Endothelial cell of umbilical vein (primary cell): ENCODE results near the gene FBH1.

Experiments used
- EZH2 ChIP-seq: IDR thresholded peaks from 2 replicates; pipeline ENCODE4 v1.6.1; 2012; ENCODE audit warnings: borderline replicate concordance, low read depth, mild to moderate bottlenecking, moderate library complexity, low read length, inconsistent platforms; ENCODE audit not compliant: severe bottlenecking
- GATA2 ChIP-seq: IDR thresholded peaks from 2 replicates; pipeline ENCODE4 v1.7.0; 2011; ENCODE audit warnings: low read depth, mild to moderate bottlenecking, moderate library complexity, mixed read lengths, low read length; ENCODE audit not compliant: insufficient read length, insufficient read depth
- JUN ChIP-seq: IDR thresholded peaks from 2 replicates; pipeline ENCODE4 v1.6.1; 2011; ENCODE audit warnings: borderline replicate concordance, low read depth; ENCODE audit not compliant: insufficient read length, insufficient read depth
- MYC ChIP-seq: IDR thresholded peaks from one replicate; pipeline ENCODE4 v1.6.1; 2011; ENCODE audit warnings: mild to moderate bottlenecking, low read depth, low read length
- POLR2A ChIP-seq: IDR thresholded peaks from 2 replicates; pipeline ENCODE4 v1.6.1; 2012; ENCODE audit warnings: low read depth, mild to moderate bottlenecking, control low read depth, low read length
- POLR2AphosphoS5 ChIP-seq: IDR thresholded peaks from 2 replicates; pipeline ENCODE4 v1.6.1; 2012; ENCODE audit warnings: low read depth, mild to moderate bottlenecking, control low read depth, low read length, moderate library complexity; ENCODE audit not compliant: insufficient read depth
- TF ChIP-seq, protein P1 (sequence below), 2 donors: IDR thresholded peaks; 1 replicate in 1 of 2; 2 replicates in 1 of 2; pipeline ENCODE4 v1.5.1; 2011; ENCODE audit warnings: low read length in 2 of 2, mild to moderate bottlenecking in 2 of 2, moderate library complexity in 2 of 2, control low read depth in 1 of 2, inconsistent platforms in 1 of 2, low read depth in 1 of 2; ENCODE audit not compliant: insufficient read depth in 1 of 2; ENCODE audit errors: extremely low read depth in 1 of 2
- TF ChIP-seq, protein P2 (sequence below): IDR thresholded peaks from 2 replicates; pipeline ENCODE4 v1.6.1; 2011; ENCODE audit not compliant: insufficient read depth, insufficient read length

DNA sequence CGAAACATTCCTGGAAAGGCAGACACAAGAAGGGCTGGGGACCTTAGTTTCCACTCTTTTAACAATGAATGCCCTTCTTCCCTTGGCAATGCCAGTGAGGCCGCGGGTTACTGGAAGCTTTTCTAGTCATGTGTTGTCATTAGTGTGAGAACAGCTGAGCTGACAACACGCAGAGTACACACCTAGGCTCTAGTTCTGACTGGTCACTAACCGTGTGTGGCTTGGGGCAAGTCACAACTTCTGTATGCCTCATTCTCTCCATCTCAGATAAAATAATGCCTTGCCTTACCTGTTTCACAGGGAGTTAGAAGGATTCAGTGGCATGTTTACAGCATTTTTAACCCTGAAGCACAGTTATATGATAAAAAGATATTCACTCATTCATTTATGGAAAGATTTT lies 31.7 kb downstream of the FBH1 start:
- TF ChIP-seq POLR2AphosphoS5 (no peak), POLR2A (no peak), EZH2 (no peak), GATA2 (no peak), MYC (no peak), JUN (no peak)
- TF ChIP-seq, protein P1, sequence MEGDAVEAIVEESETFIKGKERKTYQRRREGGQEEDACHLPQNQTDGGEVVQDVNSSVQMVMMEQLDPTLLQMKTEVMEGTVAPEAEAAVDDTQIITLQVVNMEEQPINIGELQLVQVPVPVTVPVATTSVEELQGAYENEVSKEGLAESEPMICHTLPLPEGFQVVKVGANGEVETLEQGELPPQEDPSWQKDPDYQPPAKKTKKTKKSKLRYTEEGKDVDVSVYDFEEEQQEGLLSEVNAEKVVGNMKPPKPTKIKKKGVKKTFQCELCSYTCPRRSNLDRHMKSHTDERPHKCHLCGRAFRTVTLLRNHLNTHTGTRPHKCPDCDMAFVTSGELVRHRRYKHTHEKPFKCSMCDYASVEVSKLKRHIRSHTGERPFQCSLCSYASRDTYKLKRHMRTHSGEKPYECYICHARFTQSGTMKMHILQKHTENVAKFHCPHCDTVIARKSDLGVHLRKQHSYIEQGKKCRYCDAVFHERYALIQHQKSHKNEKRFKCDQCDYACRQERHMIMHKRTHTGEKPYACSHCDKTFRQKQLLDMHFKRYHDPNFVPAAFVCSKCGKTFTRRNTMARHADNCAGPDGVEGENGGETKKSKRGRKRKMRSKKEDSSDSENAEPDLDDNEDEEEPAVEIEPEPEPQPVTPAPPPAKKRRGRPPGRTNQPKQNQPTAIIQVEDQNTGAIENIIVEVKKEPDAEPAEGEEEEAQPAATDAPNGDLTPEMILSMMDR (IDR thresholded peaks at IDR 0.05; ENCODE audit: extremely low read depth in 1 of 2, insufficient read depth in 1 of 2, low read depth in 1 of 2, low read length in 2 of 2) = no peak
- TF ChIP-seq, protein P2, sequence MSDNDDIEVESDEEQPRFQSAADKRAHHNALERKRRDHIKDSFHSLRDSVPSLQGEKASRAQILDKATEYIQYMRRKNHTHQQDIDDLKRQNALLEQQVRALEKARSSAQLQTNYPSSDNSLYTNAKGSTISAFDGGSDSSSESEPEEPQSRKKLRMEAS = no peak
